Vagina (tissue), 2 donors: Measurements from ENCODE around the gene COQ7.

ENCODE experiments used
- POLR2A ChIP-seq, 2 donors: fragments of 450-650 bp; IDR thresholded peaks; one replicate each; pipeline ENCODE4 v1.6.1; 2017; ENCODE audit warnings: antibody characterized with exemption in 2 of 2, mild to moderate bottlenecking in 2 of 2, moderate library complexity in 2 of 2
- TF ChIP-seq, protein P1 (sequence below), 3 experiments: fragments of 450-650 bp in 2 of 3; fragments of 200-600 bp in 1 of 3; sonication (generic) in 1 of 3; IDR thresholded peaks; one replicate each; pipeline ENCODE4 v1.5.1; 2017 to 2019; ENCODE audit warnings: antibody characterized with exemption in 3 of 3, mild to moderate bottlenecking in 2 of 3, moderate library complexity in 2 of 3

DNA sequence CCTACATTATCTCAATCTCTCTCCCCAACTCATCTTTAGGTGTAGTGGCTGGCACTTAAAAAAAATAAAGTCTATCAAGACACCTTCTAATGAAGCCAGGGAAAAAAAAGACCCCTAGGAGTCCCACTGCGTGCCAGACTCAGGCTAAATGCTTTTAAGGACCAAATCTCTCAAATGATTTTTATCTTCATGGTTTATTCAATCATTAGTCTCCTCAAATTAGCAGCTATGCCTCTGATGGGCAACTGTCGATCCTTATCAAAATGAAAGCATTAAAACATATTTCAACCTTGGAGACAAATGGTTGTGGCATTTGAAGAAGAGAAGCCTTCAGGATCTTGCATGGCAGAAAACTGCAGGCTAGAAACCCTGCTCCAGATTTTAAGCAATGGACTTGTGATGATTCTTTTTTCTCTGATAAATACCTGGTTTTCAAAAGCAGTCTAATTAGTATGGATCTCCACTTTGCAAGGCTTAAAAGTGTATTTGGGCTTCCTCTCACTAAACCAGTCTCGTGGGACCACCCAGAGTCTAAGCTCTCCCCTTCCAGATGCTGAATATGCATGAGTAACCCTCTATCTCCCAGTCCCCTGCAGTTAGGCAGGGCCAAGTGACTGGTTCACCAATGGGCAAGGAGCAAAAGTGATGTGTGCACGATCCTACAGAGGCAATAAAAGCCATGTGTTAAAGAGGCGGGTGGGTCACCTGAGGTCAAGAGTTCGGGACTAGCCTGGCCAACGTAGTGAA, 61.2 kb downstream of the COQ7 start:
- TF ChIP-seq, protein P1, sequence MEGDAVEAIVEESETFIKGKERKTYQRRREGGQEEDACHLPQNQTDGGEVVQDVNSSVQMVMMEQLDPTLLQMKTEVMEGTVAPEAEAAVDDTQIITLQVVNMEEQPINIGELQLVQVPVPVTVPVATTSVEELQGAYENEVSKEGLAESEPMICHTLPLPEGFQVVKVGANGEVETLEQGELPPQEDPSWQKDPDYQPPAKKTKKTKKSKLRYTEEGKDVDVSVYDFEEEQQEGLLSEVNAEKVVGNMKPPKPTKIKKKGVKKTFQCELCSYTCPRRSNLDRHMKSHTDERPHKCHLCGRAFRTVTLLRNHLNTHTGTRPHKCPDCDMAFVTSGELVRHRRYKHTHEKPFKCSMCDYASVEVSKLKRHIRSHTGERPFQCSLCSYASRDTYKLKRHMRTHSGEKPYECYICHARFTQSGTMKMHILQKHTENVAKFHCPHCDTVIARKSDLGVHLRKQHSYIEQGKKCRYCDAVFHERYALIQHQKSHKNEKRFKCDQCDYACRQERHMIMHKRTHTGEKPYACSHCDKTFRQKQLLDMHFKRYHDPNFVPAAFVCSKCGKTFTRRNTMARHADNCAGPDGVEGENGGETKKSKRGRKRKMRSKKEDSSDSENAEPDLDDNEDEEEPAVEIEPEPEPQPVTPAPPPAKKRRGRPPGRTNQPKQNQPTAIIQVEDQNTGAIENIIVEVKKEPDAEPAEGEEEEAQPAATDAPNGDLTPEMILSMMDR (IDR thresholded peaks at IDR 0.05): no peak
- no peak for TF ChIP-seq POLR2A (IDR thresholded peaks at IDR 0.05)
